NCI-H226 (cell line): ENCODE data around the gene HEYL.
A peak's percentile ranks its signal among the peaks of the same experiment; 100 is the strongest.

Experiments
- DNase-seq: peaks from one replicate; pipeline ENCODE4 v3.0.0-alpha.2; 2015

HEYL gene

GRCh38 chr1:39663559-39663958 is 24.1 kb upstream of the HEYL start:
- no peak for DNase-seq

- DNase-seq: no peak
These were observed 23.4 kb upstream of the HEYL start for GRCh38 chr1:39662861-39663260.

GRCh38 chr1:39659538-39659937 is 20.1 kb upstream of the HEYL start:
- DNase-seq: no peak

GRCh38 chr1:39659110-39659509 is 19.7 kb upstream of the HEYL start:
- no peak for DNase-seq

GRCh38 chr1:39657923-39658485 is 18.6 kb upstream of the HEYL start:
- peak; percentile 59 for DNase-seq

- no peak for DNase-seq
These were observed 18.0 kb upstream of the HEYL start for GRCh38 chr1:39657402-39657801.

- no peak for DNase-seq
These were observed 16.9 kb upstream of the HEYL start for GRCh38 chr1:39656391-39656790.

- no peak for DNase-seq
These were observed 16.3 kb upstream of the HEYL start for GRCh38 chr1:39655578-39656268.

- DNase-seq: no peak
These were observed 14.8 kb upstream of the HEYL start for GRCh38 chr1:39654291-39654690.

- peak; percentile 60 for DNase-seq
These were observed 14.1 kb upstream of the HEYL start for GRCh38 chr1:39653546-39654031.

GRCh38 chr1:39652554-39652953 is 13.1 kb upstream of the HEYL start:
- no peak for DNase-seq

GRCh38 chr1:39652105-39652504 is 12.7 kb upstream of the HEYL start:
- DNase-seq: no peak

- no peak for DNase-seq
These were observed 11.0 kb upstream of the HEYL start for GRCh38 chr1:39650431-39650830.

GRCh38 chr1:39649636-39650185 is 10.3 kb upstream of the HEYL start:
- no peak for DNase-seq

GRCh38 chr1:39648496-39648895 is 9.1 kb upstream of the HEYL start:
- DNase-seq: no peak

- no peak for DNase-seq
These were observed 7.8 kb upstream of the HEYL start for GRCh38 chr1:39647247-39647646.

GRCh38 chr1:39646232-39647081 is 7.0 kb upstream of the HEYL start:
- DNase-seq: no peak

- no peak for DNase-seq
These were observed 6.1 kb upstream of the HEYL start for GRCh38 chr1:39645411-39646043.

GRCh38 chr1:39643705-39644104 is 4.3 kb upstream of the HEYL start:
- DNase-seq: no peak

GRCh38 chr1:39642796-39643195 is 3.4 kb upstream of the HEYL start:
- DNase-seq: peak; percentile 57

- peak; percentile 52 for DNase-seq
These were observed 1.4 kb upstream of the HEYL start for GRCh38 chr1:39640861-39641260.

GRCh38 chr1:39638965-39639304 is 508 bp downstream of the HEYL start:
- no peak for DNase-seq

GRCh38 chr1:39637361-39637760 is 2.1 kb downstream of the HEYL start:
- no peak for DNase-seq
